ENCODE measurements around the gene ICOS.

Gene ICOS

DNA sequence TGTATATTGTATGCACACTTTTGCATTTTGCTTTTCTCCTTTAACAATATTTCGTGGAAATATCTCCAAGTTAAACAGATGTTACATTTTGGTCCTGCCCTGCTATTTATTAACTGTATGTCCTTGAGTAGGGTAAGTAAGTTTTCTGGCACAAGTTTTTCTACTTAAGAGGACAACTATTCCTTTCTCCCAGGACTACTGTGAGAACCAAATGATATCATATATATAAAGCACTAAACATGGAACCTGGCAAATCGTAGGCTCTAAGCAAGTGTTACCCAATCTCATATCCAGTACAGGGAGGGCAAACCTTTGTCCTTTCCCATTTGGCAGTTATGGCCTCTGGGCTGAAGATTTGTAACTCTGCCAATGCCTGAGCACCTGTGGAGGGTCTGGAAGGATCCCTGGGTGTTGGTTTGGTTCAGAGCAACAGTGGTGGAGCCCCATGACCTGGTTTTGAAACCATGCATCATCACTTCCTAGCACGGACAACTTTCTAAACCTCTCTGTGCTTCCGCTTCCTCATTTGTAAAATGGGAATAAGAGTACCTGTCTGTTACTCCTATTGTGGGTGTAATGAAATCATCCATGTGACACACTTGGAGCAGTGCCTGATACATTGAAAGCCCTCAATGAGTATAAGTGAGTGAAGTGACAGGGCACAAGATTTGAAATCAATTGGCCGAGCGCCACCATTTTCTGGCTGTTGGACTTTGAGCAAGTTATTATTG lies 28.3 kb upstream of the ICOS start:
- H3K27ac ChIP-seq (ENCODE audit: poor library complexity, severe bottlenecking): no peak overlapping the region
- no peaks in the 10 kb centered on the region for H3K9me3 ChIP-seq (ENCODE audit: severe bottlenecking)
- no peaks in the 10 kb centered on the region for H3K27me3 ChIP-seq (ENCODE audit: insufficient read depth, poor library complexity, severe bottlenecking)
- no peak overlapping the region for H3K4me3 ChIP-seq (ENCODE audit: severe bottlenecking)
- no peaks in the 10 kb centered on the region for H3K36me3 ChIP-seq (ENCODE audit: low read depth)
- no peaks in the 10 kb centered on the region for H3K4me1 ChIP-seq (ENCODE audit: insufficient read depth, poor library complexity, severe bottlenecking)
- no peak for ATAC-seq (ENCODE audit: low read depth)
- TF ChIP-seq CTCF (IDR thresholded peaks at IDR 0.05; ENCODE audit: poor library complexity, severe bottlenecking): no peak
- DNase-seq (ENCODE audit: low spot score): no peak

DNA sequence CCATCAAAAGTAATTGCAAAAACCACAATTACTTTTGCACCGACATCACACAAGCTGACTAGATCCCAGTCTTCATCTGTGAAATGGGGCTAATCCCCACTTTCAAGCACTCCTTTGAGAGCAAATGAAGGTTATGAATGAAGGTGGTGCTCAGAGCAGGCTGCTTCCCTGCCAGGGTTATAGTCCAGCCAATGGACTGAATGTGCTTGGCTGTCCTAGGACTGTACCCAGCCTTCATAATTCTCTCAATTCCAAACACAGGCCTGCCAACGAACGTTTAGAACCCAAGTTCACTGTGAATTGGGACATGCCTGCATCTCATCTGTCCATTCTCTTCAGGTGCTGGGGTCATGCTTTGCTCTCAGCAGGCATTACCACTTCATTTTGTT lies 27.8 kb upstream of the ICOS start:
- no peak for TF ChIP-seq CTCF (IDR thresholded peaks at IDR 0.05; ENCODE audit: poor library complexity, severe bottlenecking)
- Histone ChIP-seq H3K27ac (ENCODE audit: poor library complexity, severe bottlenecking) (no peak overlapping the region), H3K36me3 (ENCODE audit: low read depth) (no peaks in the 10 kb centered on the region), H3K27me3 (ENCODE audit: insufficient read depth, poor library complexity, severe bottlenecking) (no peaks in the 10 kb centered on the region), H3K4me3 (ENCODE audit: severe bottlenecking) (no peak overlapping the region), H3K9me3 (ENCODE audit: severe bottlenecking) (no peaks in the 10 kb centered on the region), H3K4me1 (ENCODE audit: insufficient read depth, poor library complexity, severe bottlenecking) (no peaks in the 10 kb centered on the region)
- DNase-seq (ENCODE audit: low spot score) (no peak), ATAC-seq (ENCODE audit: low read depth) (no peak)

GRCh38 chr2:203909261-203909967 lies 27.1 kb upstream of the ICOS start:
- no peak overlapping the region for H3K4me3 ChIP-seq (ENCODE audit: severe bottlenecking)
- H3K36me3 ChIP-seq (ENCODE audit: low read depth): no peaks in the 10 kb centered on the region
- no peak overlapping the region for H3K27ac ChIP-seq (ENCODE audit: poor library complexity, severe bottlenecking)
- DNase-seq (ENCODE audit: low spot score) (no peak), ATAC-seq (ENCODE audit: low read depth) (peak; percentile 60; the same call in 2 of the 3 replicates)
- TF ChIP-seq CTCF (IDR thresholded peaks at IDR 0.05; ENCODE audit: poor library complexity, severe bottlenecking): peak; percentile 74
- H3K9me3 ChIP-seq (ENCODE audit: severe bottlenecking): no peaks in the 10 kb centered on the region
- peaks cover under 1% of the 10 kb centered on the region for H3K27me3 ChIP-seq (ENCODE audit: insufficient read depth, poor library complexity, severe bottlenecking)
- no peaks in the 10 kb centered on the region for H3K4me1 ChIP-seq (ENCODE audit: insufficient read depth, poor library complexity, severe bottlenecking)

DNA sequence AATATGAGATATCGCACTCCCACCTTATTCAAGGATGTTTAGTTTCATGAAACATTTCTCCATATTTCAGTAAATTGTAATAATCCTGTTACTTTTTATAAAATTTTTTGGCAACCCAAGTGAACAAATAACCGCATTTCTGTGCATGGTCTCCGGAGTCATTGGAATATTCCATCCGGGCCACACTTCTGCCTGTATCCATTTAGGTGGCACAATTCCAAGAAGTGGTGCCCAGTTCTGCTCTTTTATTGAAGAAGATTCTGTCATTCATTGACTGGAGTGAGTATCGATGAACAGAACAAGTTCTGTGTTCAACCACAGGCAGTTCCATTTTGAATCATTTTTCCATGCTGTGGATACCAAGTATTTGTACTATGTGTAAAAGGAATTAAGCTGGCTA lies 26.6 kb upstream of the ICOS start:
- Histone ChIP-seq H3K4me3 (ENCODE audit: severe bottlenecking) (no peak overlapping the region), H3K4me1 (ENCODE audit: insufficient read depth, poor library complexity, severe bottlenecking) (no peaks in the 10 kb centered on the region), H3K27ac (ENCODE audit: poor library complexity, severe bottlenecking) (no peak overlapping the region), H3K27me3 (ENCODE audit: insufficient read depth, poor library complexity, severe bottlenecking) (peaks cover 3% of the 10 kb centered on the region), H3K36me3 (ENCODE audit: low read depth) (no peaks in the 10 kb centered on the region), H3K9me3 (ENCODE audit: severe bottlenecking) (no peaks in the 10 kb centered on the region)
- ATAC-seq (ENCODE audit: low read depth): no peak
- no peak for DNase-seq (ENCODE audit: low spot score)
- peak; percentile 53 for TF ChIP-seq CTCF (IDR thresholded peaks at IDR 0.05; ENCODE audit: poor library complexity, severe bottlenecking)

DNA sequence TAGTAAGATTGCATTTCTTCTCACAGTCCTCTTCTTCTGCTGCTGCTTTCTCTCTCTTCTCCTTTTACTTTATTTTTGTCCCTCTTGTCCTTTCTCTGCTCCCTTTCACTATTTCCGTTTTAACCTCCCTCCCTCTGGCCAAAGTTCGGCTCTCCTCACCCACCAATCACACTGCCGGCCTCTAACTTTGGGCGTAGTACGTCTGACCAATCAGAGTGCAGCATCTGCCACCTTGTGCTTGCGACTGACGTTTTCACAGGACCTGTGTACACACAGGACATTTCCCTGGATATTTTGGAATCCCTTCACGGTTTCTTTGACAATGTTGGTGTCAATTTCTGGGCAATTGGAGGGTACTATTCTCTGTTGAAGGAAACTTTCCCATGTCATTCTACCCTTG lies 22.6 kb upstream of the ICOS start:
- no peaks in the 10 kb centered on the region for H3K36me3 ChIP-seq (ENCODE audit: low read depth)
- TF ChIP-seq CTCF (IDR thresholded peaks at IDR 0.05; ENCODE audit: poor library complexity, severe bottlenecking): no peak
- no peak for DNase-seq (ENCODE audit: low spot score)
- H3K4me3 ChIP-seq (ENCODE audit: severe bottlenecking): no peak overlapping the region
- no peaks in the 10 kb centered on the region for H3K4me1 ChIP-seq (ENCODE audit: insufficient read depth, poor library complexity, severe bottlenecking)
- H3K27me3 ChIP-seq (ENCODE audit: insufficient read depth, poor library complexity, severe bottlenecking): peaks cover 3% of the 10 kb centered on the region
- no peak for ATAC-seq (ENCODE audit: low read depth)
- H3K27ac ChIP-seq (ENCODE audit: poor library complexity, severe bottlenecking): no peak overlapping the region
- no peaks in the 10 kb centered on the region for H3K9me3 ChIP-seq (ENCODE audit: severe bottlenecking)

All from RWPE2 (cell line).